ENCODE results near the gene KIF1B.

Gene KIF1B

GRCh38 chr1:10213186-10213705 is 2.9 kb downstream of the KIF1B start (continued):
- no peak for TF ChIP-seq CREB5 (CRISPR knock-in tag; IDR thresholded peaks at IDR 0.05; ENCODE audit: low read depth)

- no peak for ATAC-seq
- TF ChIP-seq CSDC2 (CRISPR knock-in tag; IDR thresholded peaks at IDR 0.05) (no peak), ESRRG (CRISPR knock-in tag; IDR thresholded peaks at IDR 0.05) (no peak), RARB (CRISPR knock-in tag; IDR thresholded peaks at IDR 0.05) (no peak), TSHZ2 (CRISPR knock-in tag; IDR thresholded peaks at IDR 0.05) (no peak), ARNTL (CRISPR knock-in tag; IDR thresholded peaks at IDR 0.05; ENCODE audit: borderline replicate concordance, low read depth) (no peak)
Measured at GRCh38 chr1:10216090-10216749, 5.8 kb downstream of the KIF1B start.

GRCh38 chr1:10217748-10218441 is 7.5 kb downstream of the KIF1B start:
- peak; percentile 68 for ATAC-seq

More at GRCh38 chr1:10217748-10218441, 7.5 kb downstream of the KIF1B start:
- no peak for TF ChIP-seq OSR1 (CRISPR knock-in tag; IDR thresholded peaks at IDR 0.05)
- TF ChIP-seq TCF4 (CRISPR knock-in tag; IDR thresholded peaks at IDR 0.05; ENCODE audit: borderline replicate concordance) = no peak
- no peak for TF ChIP-seq RARB (CRISPR knock-in tag; IDR thresholded peaks at IDR 0.05)
- no peak for TF ChIP-seq CSDC2 (CRISPR knock-in tag; IDR thresholded peaks at IDR 0.05)
- TF ChIP-seq SNAI2 (CRISPR knock-in tag; IDR thresholded peaks at IDR 0.05) = no peak
- TF ChIP-seq CSRNP3 (CRISPR knock-in tag; IDR thresholded peaks at IDR 0.05) = no peak
- no peak for TF ChIP-seq ESRRG (CRISPR knock-in tag; IDR thresholded peaks at IDR 0.05)
- no peak for TF ChIP-seq BACH2 (CRISPR knock-in tag; IDR thresholded peaks at IDR 0.05; ENCODE audit: borderline replicate concordance)
- TF ChIP-seq PATZ1 (CRISPR knock-in tag; IDR thresholded peaks at IDR 0.05; ENCODE audit: borderline replicate concordance) = no peak
- TF ChIP-seq ZNF565 (CRISPR knock-in tag; conservative IDR thresholded peaks at IDR 0.05; ENCODE audit: low read depth) = no peak
- no peak for TF ChIP-seq ZNF8 (CRISPR knock-in tag; IDR thresholded peaks at IDR 0.05)
- TF ChIP-seq POU6F1 (CRISPR knock-in tag; IDR thresholded peaks at IDR 0.05; ENCODE audit: borderline replicate concordance, low read depth) = no peak

Data from SK-N-SH treated with all-trans-retinoic acid at 6 μM for 48 hours (cell line).